Dedifferentiated amniotic fluid mesenchymal stem cell (primary cell): ENCODE data around the gene TNFAIP8.
"Not testable (repeated sequence)": the region's sequence is repeated elsewhere in the genome, so short reads cannot be mapped to it uniquely, and the experiment has no call there.

Experiments
- DNase-seq: peaks from one replicate; pipeline ENCODE4 v3.0.0-alpha.2; 2016; ENCODE audit errors: extremely low spot score

Gene TNFAIP8

GRCh38 chr5:119395080-119395836 lies 39.4 kb downstream of the TNFAIP8 start:
- no peak for DNase-seq

GRCh38 chr5:119396030-119396664 lies 40.3 kb downstream of the TNFAIP8 start:
- no peak for DNase-seq

GRCh38 chr5:119397518-119398380 lies 41.9 kb downstream of the TNFAIP8 start:
- peak; percentile 60 for DNase-seq

GRCh38 chr5:119398727-119399466 lies 43.1 kb downstream of the TNFAIP8 start:
- DNase-seq = no peak

- DNase-seq = no peak
Measured at GRCh38 chr5:119400245-119400644, 44.4 kb downstream of the TNFAIP8 start.

GRCh38 chr5:119402081-119402480 lies 46.3 kb downstream of the TNFAIP8 start:
- no peak for DNase-seq

- no peak for DNase-seq
Measured at GRCh38 chr5:119402555-119402954, 46.7 kb downstream of the TNFAIP8 start.

GRCh38 chr5:119404033-119404432 lies 48.2 kb downstream of the TNFAIP8 start:
- DNase-seq = no peak

- DNase-seq = no peak
Measured at GRCh38 chr5:119405419-119405818, 49.6 kb downstream of the TNFAIP8 start.

- no peak for DNase-seq
Measured at GRCh38 chr5:119406551-119407110, 50.8 kb downstream of the TNFAIP8 start.

GRCh38 chr5:119409235-119409815 lies 53.5 kb downstream of the TNFAIP8 start:
- DNase-seq = no peak

- DNase-seq = no peak
Measured at GRCh38 chr5:119410448-119411159, 54.8 kb downstream of the TNFAIP8 start.

GRCh38 chr5:119411361-119412278 lies 55.8 kb downstream of the TNFAIP8 start:
- peak; percentile 86 for DNase-seq

- DNase-seq = no peak
Measured at GRCh38 chr5:119412279-119413227, 56.7 kb downstream of the TNFAIP8 start.

- not testable (repeated sequence) for DNase-seq
Measured at GRCh38 chr5:119414124-119414734, 58.4 kb downstream of the TNFAIP8 start.

GRCh38 chr5:119417891-119418605 lies 62.2 kb downstream of the TNFAIP8 start:
- peak; percentile 90 for DNase-seq

GRCh38 chr5:119418606-119419100 lies 62.8 kb downstream of the TNFAIP8 start:
- DNase-seq = no peak
